ENCODE measurements around the gene PRICKLE4.

DNA sequence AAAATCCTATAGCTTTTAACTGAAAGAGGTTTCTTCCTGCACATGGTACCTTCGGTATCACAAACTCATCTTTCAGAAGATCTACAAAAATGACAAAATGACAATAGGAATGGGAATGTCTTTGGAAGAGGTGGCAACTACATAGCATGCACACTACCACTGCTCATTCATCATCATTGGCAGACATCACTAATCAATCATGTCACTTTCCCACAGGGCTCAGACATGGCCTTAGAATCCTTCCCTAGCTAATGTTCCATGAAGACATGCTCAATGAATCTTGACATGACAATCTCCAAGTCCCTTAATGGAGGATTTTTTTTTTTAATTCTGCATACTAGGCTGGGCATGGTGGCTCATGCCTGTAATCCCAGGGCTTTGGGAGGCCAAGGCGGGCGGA is 30.2 kb upstream of the PRICKLE4 start:
- TF ChIP-seq, protein P1, sequence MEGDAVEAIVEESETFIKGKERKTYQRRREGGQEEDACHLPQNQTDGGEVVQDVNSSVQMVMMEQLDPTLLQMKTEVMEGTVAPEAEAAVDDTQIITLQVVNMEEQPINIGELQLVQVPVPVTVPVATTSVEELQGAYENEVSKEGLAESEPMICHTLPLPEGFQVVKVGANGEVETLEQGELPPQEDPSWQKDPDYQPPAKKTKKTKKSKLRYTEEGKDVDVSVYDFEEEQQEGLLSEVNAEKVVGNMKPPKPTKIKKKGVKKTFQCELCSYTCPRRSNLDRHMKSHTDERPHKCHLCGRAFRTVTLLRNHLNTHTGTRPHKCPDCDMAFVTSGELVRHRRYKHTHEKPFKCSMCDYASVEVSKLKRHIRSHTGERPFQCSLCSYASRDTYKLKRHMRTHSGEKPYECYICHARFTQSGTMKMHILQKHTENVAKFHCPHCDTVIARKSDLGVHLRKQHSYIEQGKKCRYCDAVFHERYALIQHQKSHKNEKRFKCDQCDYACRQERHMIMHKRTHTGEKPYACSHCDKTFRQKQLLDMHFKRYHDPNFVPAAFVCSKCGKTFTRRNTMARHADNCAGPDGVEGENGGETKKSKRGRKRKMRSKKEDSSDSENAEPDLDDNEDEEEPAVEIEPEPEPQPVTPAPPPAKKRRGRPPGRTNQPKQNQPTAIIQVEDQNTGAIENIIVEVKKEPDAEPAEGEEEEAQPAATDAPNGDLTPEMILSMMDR (IDR thresholded peaks at IDR 0.05; ENCODE audit: borderline replicate concordance, extremely low read depth, low read length, poor library complexity, severe bottlenecking), result no peak
- no peak for TF ChIP-seq EZH2 (IDR thresholded peaks at IDR 0.05; ENCODE audit: borderline replicate concordance, low read depth, low read length, severe bottlenecking)

Measured in DND-41 (cell line).